BE2C (cell line): ENCODE measurements around the gene PARD3B.

Source experiments
- DNase-seq: peaks from one replicate; pipeline ENCODE4 v3.0.0-alpha.2; 2020
- H3K27me3 ChIP-seq: fragments of 250-450 bp; sonication (Bioruptor Pico); 2 replicates; pipeline ENCODE4 v1.5.1; 2020; ENCODE audit warnings: mild to moderate bottlenecking
- H3K36me3 ChIP-seq: fragments of 250-450 bp; sonication (Bioruptor Pico); 2 replicates; pipeline ENCODE4 v1.5.1; 2020; ENCODE audit warnings: mild to moderate bottlenecking
- H3K4me1 ChIP-seq: fragments of 250-450 bp; sonication (Bioruptor Pico); 2 replicates; pipeline ENCODE4 v1.5.1; 2020
- H3K4me3 ChIP-seq: 2 replicates; pipeline ENCODE4 v1.5.1; 2011; ENCODE audit warnings: low read depth, low read length
- H3K9me3 ChIP-seq: fragments of 250-450 bp; sonication (Bioruptor Pico); 2 replicates; pipeline ENCODE4 v1.5.1; 2020
- CTCF ChIP-seq: IDR thresholded peaks from 2 replicates; pipeline ENCODE4 v1.5.1; 2012; ENCODE audit warnings: mild to moderate bottlenecking, low read depth, low read length

PARD3B gene

DNA sequence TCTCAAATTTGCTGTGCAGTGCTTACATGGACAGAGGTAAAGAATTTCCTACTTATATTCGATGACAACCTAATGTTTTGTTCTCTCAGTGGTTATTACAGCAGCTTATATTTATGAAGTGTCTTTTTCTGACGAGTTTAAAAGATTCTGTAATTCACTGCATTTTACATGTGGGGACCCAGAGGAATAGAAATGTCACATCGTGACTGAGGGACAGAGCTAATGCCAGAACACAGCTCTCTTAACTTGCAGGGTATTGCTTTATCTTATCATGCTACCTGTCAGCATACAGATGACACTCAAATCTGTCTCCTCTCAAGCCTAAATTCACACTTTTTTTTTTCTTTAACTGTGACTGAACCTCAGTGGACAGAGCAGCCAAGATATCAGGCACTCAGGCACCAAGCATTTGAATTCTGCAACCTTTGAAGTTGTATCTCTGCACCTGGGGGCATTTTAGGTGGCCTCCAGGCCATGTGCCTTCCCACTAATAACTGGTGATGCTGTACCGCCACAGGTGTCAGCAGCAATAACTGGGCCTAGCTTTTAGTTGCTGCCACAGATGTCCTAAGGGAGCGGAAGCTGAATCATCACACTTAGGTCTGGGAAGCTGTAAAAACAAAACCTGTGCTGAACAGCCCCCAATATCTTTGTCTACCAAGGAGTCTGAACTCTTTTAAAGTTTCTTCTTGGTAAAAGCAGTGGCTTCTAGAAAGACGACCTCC lies 821.2 kb downstream of the PARD3B start:
- no peak for DNase-seq
- no peaks in the 10 kb centered on the region for H3K4me1 ChIP-seq
- no peak for TF ChIP-seq CTCF
- no peak overlapping the region for H3K4me3 ChIP-seq
- H3K27me3 ChIP-seq = no peaks in the 10 kb centered on the region
- H3K9me3 ChIP-seq = no peaks in the 10 kb centered on the region
- no peaks in the 10 kb centered on the region for H3K36me3 ChIP-seq

- H3K4me3 ChIP-seq = no peak overlapping the region
- no peaks in the 10 kb centered on the region for H3K9me3 ChIP-seq
- no peaks in the 10 kb centered on the region for H3K4me1 ChIP-seq
- TF ChIP-seq CTCF = no peak
- DNase-seq = no peak
- H3K27me3 ChIP-seq = no peaks in the 10 kb centered on the region
- H3K36me3 ChIP-seq = no peaks in the 10 kb centered on the region
Observed at GRCh38 chr2:205367331-205367935, 822.2 kb downstream of the PARD3B start.

DNA sequence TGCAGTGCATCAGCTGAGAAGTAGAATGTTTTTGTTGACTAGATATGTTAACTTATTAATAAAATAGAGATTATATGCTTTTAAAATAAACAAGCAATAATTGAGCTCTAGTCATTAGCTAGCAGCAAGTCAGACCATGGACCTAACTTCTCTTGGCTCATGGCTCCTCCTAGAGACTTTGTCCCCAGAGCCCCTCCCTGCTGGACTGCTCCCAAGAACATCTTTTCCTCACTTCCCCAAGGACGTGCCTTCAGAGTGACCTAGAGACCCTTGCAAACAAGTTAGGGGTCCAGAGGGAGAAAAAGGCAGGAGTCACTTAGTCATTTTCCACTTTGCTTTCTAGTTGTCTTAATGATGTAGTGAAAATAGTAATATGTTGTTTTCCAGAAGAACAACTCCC lies 824.5 kb downstream of the PARD3B start:
- Histone ChIP-seq H3K36me3 (no peaks in the 10 kb centered on the region), H3K27me3 (no peaks in the 10 kb centered on the region), H3K4me3 (no peak overlapping the region), H3K9me3 (no peaks in the 10 kb centered on the region), H3K4me1 (no peaks in the 10 kb centered on the region)
- DNase-seq = no peak
- TF ChIP-seq CTCF = no peak

- no peaks in the 10 kb centered on the region for H3K27me3 ChIP-seq
- DNase-seq = no peak
- H3K9me3 ChIP-seq = no peaks in the 10 kb centered on the region
- no peaks in the 10 kb centered on the region for H3K4me1 ChIP-seq
- no peak for TF ChIP-seq CTCF
- no peaks in the 10 kb centered on the region for H3K36me3 ChIP-seq
- no peak overlapping the region for H3K4me3 ChIP-seq
Observed at GRCh38 chr2:205370726-205371125, 825.5 kb downstream of the PARD3B start.

GRCh38 chr2:205372141-205372540 lies 826.9 kb downstream of the PARD3B start:
- no peak overlapping the region for H3K4me3 ChIP-seq
- no peaks in the 10 kb centered on the region; the same call in 1 of the 2 replicates for H3K4me1 ChIP-seq
- no peaks in the 10 kb centered on the region for H3K9me3 ChIP-seq
- DNase-seq = no peak
- TF ChIP-seq CTCF = no peak
- H3K27me3 ChIP-seq = no peaks in the 10 kb centered on the region
- no peaks in the 10 kb centered on the region for H3K36me3 ChIP-seq
